ENCODE results near the gene PKNOX1.

Gene PKNOX1

DNA sequence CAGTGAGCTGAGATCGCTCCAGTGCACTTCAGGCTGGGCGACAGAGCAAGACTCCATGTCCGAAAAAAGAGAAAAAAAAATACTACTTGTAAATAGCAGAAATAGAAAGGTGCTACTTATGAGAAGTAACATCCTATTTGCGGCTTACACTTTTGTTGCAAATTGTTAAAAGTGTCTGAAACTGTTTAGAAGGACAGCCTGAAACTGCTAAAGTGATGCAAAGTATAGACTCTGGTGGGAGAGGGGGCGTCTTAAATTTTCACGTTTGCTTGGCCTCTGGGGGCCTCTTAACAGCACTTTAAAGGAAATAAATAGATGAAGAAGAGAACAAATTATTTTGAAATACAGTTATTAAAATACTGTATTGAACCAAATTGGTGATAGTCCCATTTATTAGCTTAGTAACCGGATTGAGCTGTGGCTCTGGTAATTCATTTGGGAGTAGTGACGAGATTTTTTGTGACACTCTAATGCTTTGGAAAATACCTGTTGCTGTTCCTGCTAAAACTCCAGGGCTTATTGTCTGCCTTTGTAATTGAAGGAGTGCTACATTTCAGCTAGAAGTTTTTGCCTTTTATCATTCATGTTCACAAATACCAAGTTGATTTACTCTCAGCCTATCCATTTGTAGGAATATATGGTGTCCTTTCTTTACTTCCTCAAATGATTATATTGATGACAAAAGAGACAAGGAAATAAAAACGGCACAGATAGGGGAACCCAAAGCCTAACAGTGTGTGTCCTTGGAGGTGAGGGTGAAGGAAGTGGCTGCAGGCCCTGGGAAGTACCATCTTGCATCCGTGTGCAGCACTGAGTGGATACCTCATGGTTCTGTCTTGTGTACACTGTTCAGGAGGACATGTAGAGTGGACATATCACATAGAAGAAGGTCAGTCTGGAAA lies 6.2 kb downstream of the PKNOX1 start:
- no peaks in the 10 kb centered on the region for H3K9me3 ChIP-seq (ENCODE audit: severe bottlenecking)
- ATAC-seq (ENCODE audit: low read depth): no peak; the same call in 2 of the 3 replicates
- peaks cover 7% of the 10 kb centered on the region for H3K4me1 ChIP-seq (ENCODE audit: insufficient read depth, poor library complexity, severe bottlenecking)
- no peaks in the 10 kb centered on the region for H3K27me3 ChIP-seq (ENCODE audit: insufficient read depth, poor library complexity, severe bottlenecking)
- DNase-seq (ENCODE audit: low spot score): no peak
- H3K36me3 ChIP-seq (ENCODE audit: low read depth): peaks cover 21% of the 10 kb centered on the region
- no peak overlapping the region for H3K4me3 ChIP-seq (ENCODE audit: severe bottlenecking)
- TF ChIP-seq, protein P1, sequence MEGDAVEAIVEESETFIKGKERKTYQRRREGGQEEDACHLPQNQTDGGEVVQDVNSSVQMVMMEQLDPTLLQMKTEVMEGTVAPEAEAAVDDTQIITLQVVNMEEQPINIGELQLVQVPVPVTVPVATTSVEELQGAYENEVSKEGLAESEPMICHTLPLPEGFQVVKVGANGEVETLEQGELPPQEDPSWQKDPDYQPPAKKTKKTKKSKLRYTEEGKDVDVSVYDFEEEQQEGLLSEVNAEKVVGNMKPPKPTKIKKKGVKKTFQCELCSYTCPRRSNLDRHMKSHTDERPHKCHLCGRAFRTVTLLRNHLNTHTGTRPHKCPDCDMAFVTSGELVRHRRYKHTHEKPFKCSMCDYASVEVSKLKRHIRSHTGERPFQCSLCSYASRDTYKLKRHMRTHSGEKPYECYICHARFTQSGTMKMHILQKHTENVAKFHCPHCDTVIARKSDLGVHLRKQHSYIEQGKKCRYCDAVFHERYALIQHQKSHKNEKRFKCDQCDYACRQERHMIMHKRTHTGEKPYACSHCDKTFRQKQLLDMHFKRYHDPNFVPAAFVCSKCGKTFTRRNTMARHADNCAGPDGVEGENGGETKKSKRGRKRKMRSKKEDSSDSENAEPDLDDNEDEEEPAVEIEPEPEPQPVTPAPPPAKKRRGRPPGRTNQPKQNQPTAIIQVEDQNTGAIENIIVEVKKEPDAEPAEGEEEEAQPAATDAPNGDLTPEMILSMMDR (IDR thresholded peaks at IDR 0.05; ENCODE audit: poor library complexity, severe bottlenecking): no peak
- no peak overlapping the region for H3K27ac ChIP-seq (ENCODE audit: poor library complexity, severe bottlenecking)

DNA sequence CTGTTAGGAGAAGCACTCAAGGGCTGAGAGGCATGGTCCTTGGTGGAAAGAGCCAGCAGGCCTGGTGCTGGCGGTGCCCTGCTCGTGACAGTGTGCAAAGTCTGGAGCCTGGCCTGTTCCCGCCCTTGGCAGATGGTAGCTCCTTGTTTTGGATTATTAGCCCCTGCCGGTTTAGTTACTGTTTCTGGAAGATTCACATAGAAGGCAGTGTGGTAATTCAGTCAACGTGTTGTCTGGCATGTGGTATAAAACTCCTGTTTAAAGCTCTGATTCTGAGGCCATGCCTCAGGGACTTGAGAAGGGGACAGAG lies 6.8 kb downstream of the PKNOX1 start:
- H3K4me1 ChIP-seq (ENCODE audit: insufficient read depth, poor library complexity, severe bottlenecking): peaks cover 3% of the 10 kb centered on the region
- H3K36me3 ChIP-seq (ENCODE audit: low read depth): peaks cover 21% of the 10 kb centered on the region
- TF ChIP-seq, protein P1 (IDR thresholded peaks at IDR 0.05; ENCODE audit: poor library complexity, severe bottlenecking): no peak
- H3K4me3 ChIP-seq (ENCODE audit: severe bottlenecking): no peak overlapping the region
- no peaks in the 10 kb centered on the region for H3K9me3 ChIP-seq (ENCODE audit: severe bottlenecking)
- no peak overlapping the region for H3K27ac ChIP-seq (ENCODE audit: poor library complexity, severe bottlenecking)
- H3K27me3 ChIP-seq (ENCODE audit: insufficient read depth, poor library complexity, severe bottlenecking): no peaks in the 10 kb centered on the region
- DNase-seq (ENCODE audit: low spot score) (no peak), ATAC-seq (ENCODE audit: low read depth) (no peak)

DNA sequence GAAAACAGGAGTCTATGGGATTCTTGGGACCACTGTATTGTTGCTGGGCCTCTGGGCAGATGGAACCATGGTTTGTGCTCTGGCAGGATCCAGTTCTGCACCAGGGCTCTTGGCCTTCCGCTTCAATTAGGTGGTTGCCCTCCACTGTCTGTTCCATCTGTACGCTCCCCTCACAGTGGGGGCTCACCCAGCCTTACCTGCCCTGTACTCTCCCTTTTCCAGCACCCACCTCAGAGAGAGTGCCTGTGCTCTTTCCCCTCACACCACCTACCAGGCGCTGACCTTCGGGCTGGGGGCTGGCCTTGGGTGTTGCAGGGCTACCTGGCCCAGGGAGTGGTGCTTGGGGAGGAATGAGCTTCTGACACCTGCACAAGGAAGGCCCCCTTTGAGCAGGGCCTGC lies 7.5 kb downstream of the PKNOX1 start:
- H3K27me3 ChIP-seq (ENCODE audit: insufficient read depth, poor library complexity, severe bottlenecking): no peaks in the 10 kb centered on the region
- no peak for DNase-seq (ENCODE audit: low spot score)
- TF ChIP-seq, protein P1 (IDR thresholded peaks at IDR 0.05; ENCODE audit: poor library complexity, severe bottlenecking): no peak
- no peaks in the 10 kb centered on the region for H3K9me3 ChIP-seq (ENCODE audit: severe bottlenecking)
- H3K4me1 ChIP-seq (ENCODE audit: insufficient read depth, poor library complexity, severe bottlenecking): no peaks in the 10 kb centered on the region
- H3K36me3 ChIP-seq (ENCODE audit: low read depth): peaks cover 14% of the 10 kb centered on the region
- ATAC-seq (ENCODE audit: low read depth): no peak
- no peak overlapping the region for H3K4me3 ChIP-seq (ENCODE audit: severe bottlenecking)
- no peak overlapping the region for H3K27ac ChIP-seq (ENCODE audit: poor library complexity, severe bottlenecking)

- Histone ChIP-seq H3K4me1 (ENCODE audit: insufficient read depth, poor library complexity, severe bottlenecking) (no peaks in the 10 kb centered on the region), H3K4me3 (ENCODE audit: severe bottlenecking) (no peak overlapping the region), H3K27ac (ENCODE audit: poor library complexity, severe bottlenecking) (no peak overlapping the region), H3K9me3 (ENCODE audit: severe bottlenecking) (no peaks in the 10 kb centered on the region), H3K36me3 (ENCODE audit: low read depth) (peaks cover 10% of the 10 kb centered on the region), H3K27me3 (ENCODE audit: insufficient read depth, poor library complexity, severe bottlenecking) (no peaks in the 10 kb centered on the region)
- TF ChIP-seq, protein P1 (IDR thresholded peaks at IDR 0.05; ENCODE audit: poor library complexity, severe bottlenecking): no peak
- no peak for ATAC-seq (ENCODE audit: low read depth)
- no peak for DNase-seq (ENCODE audit: low spot score)
Measured at GRCh38 chr21:42983103-42983502, 8.7 kb downstream of the PKNOX1 start.

GRCh38 chr21:42983869-42984268 lies 9.5 kb downstream of the PKNOX1 start:
- no peak for ATAC-seq (ENCODE audit: low read depth)
- no peak overlapping the region for H3K27ac ChIP-seq (ENCODE audit: poor library complexity, severe bottlenecking)
- TF ChIP-seq, protein P1 (IDR thresholded peaks at IDR 0.05; ENCODE audit: poor library complexity, severe bottlenecking): no peak
- no peak for DNase-seq (ENCODE audit: low spot score)
- peaks cover 8% of the 10 kb centered on the region for H3K36me3 ChIP-seq (ENCODE audit: low read depth)
- no peaks in the 10 kb centered on the region for H3K27me3 ChIP-seq (ENCODE audit: insufficient read depth, poor library complexity, severe bottlenecking)
- no peak overlapping the region for H3K4me3 ChIP-seq (ENCODE audit: severe bottlenecking)
- H3K4me1 ChIP-seq (ENCODE audit: insufficient read depth, poor library complexity, severe bottlenecking): no peaks in the 10 kb centered on the region
- H3K9me3 ChIP-seq (ENCODE audit: severe bottlenecking): no peaks in the 10 kb centered on the region

Data from RWPE2 (cell line).